ENCODE data around the gene KAZN.

KAZN gene

GRCh38 chr1:14600405-14601112 lies 2.1 kb downstream of the KAZN start:
- Histone ChIP-seq H3K4me1 (ENCODE audit: control insufficient read depth, insufficient read depth, low read length, unreplicated experiment) (no peaks in the 10 kb centered on the region), H3K79me2 (ENCODE audit: control insufficient read depth, insufficient read depth, low read length, unreplicated experiment) (no peaks in the 10 kb centered on the region), H2AFZ (ENCODE audit: low read length, unreplicated experiment) (no peak overlapping the region), H3K27me3 (ENCODE audit: insufficient read depth, low read length) (peaks cover 61% of the 10 kb centered on the region), H3K4me3 (ENCODE audit: low read depth, low read length) (no peak overlapping the region), H3K27ac (ENCODE audit: low read depth, low read length) (no peak overlapping the region), H3K36me3 (ENCODE audit: insufficient read depth, low read length) (no peaks in the 10 kb centered on the region)

- Histone ChIP-seq H3K36me3 (ENCODE audit: insufficient read depth, low read length) (no peaks in the 10 kb centered on the region), H3K4me1 (ENCODE audit: control insufficient read depth, insufficient read depth, low read length, unreplicated experiment) (no peaks in the 10 kb centered on the region), H3K27ac (ENCODE audit: low read depth, low read length) (no peak overlapping the region), H3K4me3 (ENCODE audit: low read depth, low read length) (no peak overlapping the region), H3K79me2 (ENCODE audit: control insufficient read depth, insufficient read depth, low read length, unreplicated experiment) (no peaks in the 10 kb centered on the region), H2AFZ (ENCODE audit: low read length, unreplicated experiment) (no peak overlapping the region), H3K27me3 (ENCODE audit: insufficient read depth, low read length) (peaks cover 52% of the 10 kb centered on the region)
Measured at GRCh38 chr1:14602136-14602535, 3.7 kb downstream of the KAZN start.

GRCh38 chr1:14603645-14604044 lies 5.2 kb downstream of the KAZN start:
- H3K79me2 ChIP-seq (ENCODE audit: control insufficient read depth, insufficient read depth, low read length, unreplicated experiment), result no peaks in the 10 kb centered on the region
- H3K4me1 ChIP-seq (ENCODE audit: control insufficient read depth, insufficient read depth, low read length, unreplicated experiment), result no peaks in the 10 kb centered on the region
- H3K27me3 ChIP-seq (ENCODE audit: insufficient read depth, low read length), result peaks cover 36% of the 10 kb centered on the region
- no peaks in the 10 kb centered on the region for H3K36me3 ChIP-seq (ENCODE audit: insufficient read depth, low read length)
- H3K27ac ChIP-seq (ENCODE audit: low read depth, low read length), result no peak overlapping the region
- H3K4me3 ChIP-seq (ENCODE audit: low read depth, low read length), result no peak overlapping the region
- no peak overlapping the region for H2AFZ ChIP-seq (ENCODE audit: low read length, unreplicated experiment)

DNA sequence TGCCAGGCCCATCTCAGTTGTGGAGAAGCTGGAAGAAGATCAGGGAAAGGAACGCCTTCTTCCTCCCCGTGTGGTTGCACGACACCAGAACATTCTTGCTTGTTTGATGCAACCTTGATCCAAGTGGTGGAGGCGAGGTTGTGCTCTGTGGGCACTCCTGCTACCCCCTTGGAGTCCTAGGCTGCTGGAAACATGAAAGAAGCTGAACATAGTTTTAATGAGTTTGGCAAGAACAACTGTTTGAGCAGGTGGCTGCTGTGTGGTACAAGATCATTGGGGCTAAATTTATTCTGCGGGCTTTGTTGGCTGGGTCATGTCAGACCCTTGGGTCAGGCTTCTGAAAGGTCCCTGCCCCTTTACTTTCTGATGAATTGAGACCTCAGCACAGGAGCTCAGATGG lies 5.9 kb downstream of the KAZN start:
- H3K4me1 ChIP-seq (ENCODE audit: control insufficient read depth, insufficient read depth, low read length, unreplicated experiment), result no peaks in the 10 kb centered on the region
- peaks cover 29% of the 10 kb centered on the region for H3K27me3 ChIP-seq (ENCODE audit: insufficient read depth, low read length)
- no peaks in the 10 kb centered on the region for H3K79me2 ChIP-seq (ENCODE audit: control insufficient read depth, insufficient read depth, low read length, unreplicated experiment)

DNA sequence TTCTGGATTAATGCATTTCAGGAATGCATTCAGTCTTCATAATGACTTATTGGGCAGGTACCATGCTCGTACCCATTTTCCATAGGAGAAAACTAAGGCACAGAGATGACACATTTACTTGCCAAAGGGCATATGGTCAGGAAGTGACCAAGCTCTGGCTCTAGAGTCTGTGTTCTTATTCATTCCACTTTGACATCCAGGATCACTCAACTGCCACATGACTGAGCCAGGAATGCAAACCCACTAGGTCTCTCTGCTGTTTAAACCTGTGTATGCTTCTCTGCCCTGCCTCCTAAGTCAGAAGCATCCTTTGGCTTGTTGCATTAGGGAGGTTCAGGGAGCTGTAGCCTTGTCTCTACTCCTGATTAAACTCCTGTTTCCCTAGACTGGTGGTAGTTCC lies 7.5 kb downstream of the KAZN start:
- no peaks in the 10 kb centered on the region for H3K4me1 ChIP-seq (ENCODE audit: control insufficient read depth, insufficient read depth, low read length, unreplicated experiment)
- no peaks in the 10 kb centered on the region for H3K36me3 ChIP-seq (ENCODE audit: insufficient read depth, low read length)
- no peak overlapping the region for H3K4me3 ChIP-seq (ENCODE audit: low read depth, low read length)
- no peaks in the 10 kb centered on the region for H3K79me2 ChIP-seq (ENCODE audit: control insufficient read depth, insufficient read depth, low read length, unreplicated experiment)
- no peak overlapping the region for H2AFZ ChIP-seq (ENCODE audit: low read length, unreplicated experiment)
- H3K27me3 ChIP-seq (ENCODE audit: insufficient read depth, low read length), result peaks cover 13% of the 10 kb centered on the region
- no peak overlapping the region for H3K27ac ChIP-seq (ENCODE audit: low read depth, low read length)

More for the DNA sequence above, 5.9 kb downstream of the KAZN start:
- Histone ChIP-seq H3K36me3 (ENCODE audit: insufficient read depth, low read length) (no peaks in the 10 kb centered on the region), H2AFZ (ENCODE audit: low read length, unreplicated experiment) (no peak overlapping the region), H3K27ac (ENCODE audit: low read depth, low read length) (no peak overlapping the region), H3K4me3 (ENCODE audit: low read depth, low read length) (no peak overlapping the region)

GRCh38 chr1:14606632-14607031 lies 8.1 kb downstream of the KAZN start:
- Histone ChIP-seq H3K27ac (ENCODE audit: low read depth, low read length) (no peak overlapping the region), H3K36me3 (ENCODE audit: insufficient read depth, low read length) (no peaks in the 10 kb centered on the region), H3K4me1 (ENCODE audit: control insufficient read depth, insufficient read depth, low read length, unreplicated experiment) (no peaks in the 10 kb centered on the region), H3K4me3 (ENCODE audit: low read depth, low read length) (no peak overlapping the region), H3K27me3 (ENCODE audit: insufficient read depth, low read length) (peaks cover 7% of the 10 kb centered on the region; the same call in 1 of the 2 replicates), H2AFZ (ENCODE audit: low read length, unreplicated experiment) (no peak overlapping the region), H3K79me2 (ENCODE audit: control insufficient read depth, insufficient read depth, low read length, unreplicated experiment) (no peaks in the 10 kb centered on the region)

GRCh38 chr1:14607295-14607694 lies 8.8 kb downstream of the KAZN start:
- H3K4me1 ChIP-seq (ENCODE audit: control insufficient read depth, insufficient read depth, low read length, unreplicated experiment), result no peaks in the 10 kb centered on the region
- H2AFZ ChIP-seq (ENCODE audit: low read length, unreplicated experiment), result no peak overlapping the region
- H3K36me3 ChIP-seq (ENCODE audit: insufficient read depth, low read length), result no peaks in the 10 kb centered on the region
- H3K4me3 ChIP-seq (ENCODE audit: low read depth, low read length), result no peak overlapping the region
- H3K79me2 ChIP-seq (ENCODE audit: control insufficient read depth, insufficient read depth, low read length, unreplicated experiment), result no peaks in the 10 kb centered on the region
- no peaks in the 10 kb centered on the region; the same call in 1 of the 2 replicates for H3K27me3 ChIP-seq (ENCODE audit: insufficient read depth, low read length)
- H3K27ac ChIP-seq (ENCODE audit: low read depth, low read length), result no peak overlapping the region

GRCh38 chr1:14608308-14608707 lies 9.8 kb downstream of the KAZN start:
- Histone ChIP-seq H3K4me1 (ENCODE audit: control insufficient read depth, insufficient read depth, low read length, unreplicated experiment) (no peaks in the 10 kb centered on the region), H3K36me3 (ENCODE audit: insufficient read depth, low read length) (no peaks in the 10 kb centered on the region), H3K27me3 (ENCODE audit: insufficient read depth, low read length) (no peaks in the 10 kb centered on the region), H3K27ac (ENCODE audit: low read depth, low read length) (no peak overlapping the region), H3K4me3 (ENCODE audit: low read depth, low read length) (no peak overlapping the region), H3K79me2 (ENCODE audit: control insufficient read depth, insufficient read depth, low read length, unreplicated experiment) (no peaks in the 10 kb centered on the region), H2AFZ (ENCODE audit: low read length, unreplicated experiment) (no peak overlapping the region)

GRCh38 chr1:14610761-14611160 lies 12.3 kb downstream of the KAZN start:
- no peaks in the 10 kb centered on the region for H3K4me1 ChIP-seq (ENCODE audit: control insufficient read depth, insufficient read depth, low read length, unreplicated experiment)
- H3K79me2 ChIP-seq (ENCODE audit: control insufficient read depth, insufficient read depth, low read length, unreplicated experiment), result no peaks in the 10 kb centered on the region
- H2AFZ ChIP-seq (ENCODE audit: low read length, unreplicated experiment), result no peak overlapping the region

DNA sequence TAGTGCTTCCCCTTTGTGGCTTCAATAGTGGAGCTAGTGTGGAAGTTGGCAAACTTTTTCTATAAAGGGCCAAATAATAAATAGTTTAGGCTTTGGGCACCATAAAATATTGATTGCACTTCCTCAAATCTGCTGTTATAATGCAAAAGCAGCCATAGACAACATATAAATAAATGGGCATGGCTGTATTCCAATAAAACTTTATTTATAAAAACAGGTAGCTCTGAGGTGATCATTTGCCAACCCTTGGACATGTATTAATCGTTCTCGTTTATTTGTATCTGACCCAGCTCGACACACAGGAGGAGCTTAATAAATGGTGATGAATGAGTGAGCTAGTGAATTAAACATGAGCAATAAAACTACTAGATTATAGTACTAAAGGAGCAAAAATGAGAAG lies 13.3 kb downstream of the KAZN start:
- H3K4me3 ChIP-seq (ENCODE audit: low read depth, low read length), result no peak overlapping the region
- no peaks in the 10 kb centered on the region for H3K36me3 ChIP-seq (ENCODE audit: insufficient read depth, low read length)
- no peaks in the 10 kb centered on the region for H3K27me3 ChIP-seq (ENCODE audit: insufficient read depth, low read length)
- no peaks in the 10 kb centered on the region for H3K4me1 ChIP-seq (ENCODE audit: control insufficient read depth, insufficient read depth, low read length, unreplicated experiment)
- H3K79me2 ChIP-seq (ENCODE audit: control insufficient read depth, insufficient read depth, low read length, unreplicated experiment), result no peaks in the 10 kb centered on the region
- no peak overlapping the region for H2AFZ ChIP-seq (ENCODE audit: low read length, unreplicated experiment)
- H3K27ac ChIP-seq (ENCODE audit: low read depth, low read length), result no peak overlapping the region

More at GRCh38 chr1:14610761-14611160, 12.3 kb downstream of the KAZN start:
- Histone ChIP-seq H3K27me3 (ENCODE audit: insufficient read depth, low read length) (no peaks in the 10 kb centered on the region), H3K36me3 (ENCODE audit: insufficient read depth, low read length) (no peaks in the 10 kb centered on the region), H3K4me3 (ENCODE audit: low read depth, low read length) (no peak overlapping the region), H3K27ac (ENCODE audit: low read depth, low read length) (no peak overlapping the region)

GRCh38 chr1:14612256-14612655 lies 13.8 kb downstream of the KAZN start:
- no peaks in the 10 kb centered on the region for H3K79me2 ChIP-seq (ENCODE audit: control insufficient read depth, insufficient read depth, low read length, unreplicated experiment)
- no peaks in the 10 kb centered on the region for H3K36me3 ChIP-seq (ENCODE audit: insufficient read depth, low read length)
- no peak overlapping the region for H3K27ac ChIP-seq (ENCODE audit: low read depth, low read length)
- H3K27me3 ChIP-seq (ENCODE audit: insufficient read depth, low read length), result no peaks in the 10 kb centered on the region
- no peak overlapping the region for H2AFZ ChIP-seq (ENCODE audit: low read length, unreplicated experiment)
- no peak overlapping the region for H3K4me3 ChIP-seq (ENCODE audit: low read depth, low read length)
- no peaks in the 10 kb centered on the region for H3K4me1 ChIP-seq (ENCODE audit: control insufficient read depth, insufficient read depth, low read length, unreplicated experiment)

Data from ACC112 (cell line).